ENCODE data around the gene APLP2. TPM values are rescaled to one million over a fixed set of nuclear protein-coding genes. Genes with fewer than 3 reads are reported as not detected.

APLP2 gene
- total and polyA plus RNA-seq, 9 of the 15 experiments (the other 6 are each of a cell fraction or from before 2014, with no cell fraction given): 17.4 to 164 (median 118) TPM

DNA sequence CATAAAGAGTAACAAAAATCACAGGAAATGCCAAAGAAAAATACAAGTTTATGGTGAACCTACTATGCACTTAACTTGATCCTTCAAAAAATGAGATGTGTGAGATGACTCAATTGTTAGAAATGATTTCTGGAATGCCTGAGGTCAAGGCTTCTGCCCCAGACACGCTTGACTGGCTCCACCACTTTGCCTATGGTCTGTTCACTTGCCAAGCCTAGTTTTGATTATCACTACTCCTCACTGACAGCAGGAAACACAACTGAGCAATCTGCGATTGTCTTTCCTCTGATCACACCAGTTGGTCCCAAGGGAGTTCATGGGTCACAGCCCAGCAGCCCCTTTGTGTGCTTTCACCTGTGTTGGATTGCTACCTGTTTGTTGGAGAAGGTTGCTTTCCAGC lies 46.5 kb upstream of the APLP2 start (continued):
- TF ChIP-seq, protein P1, sequence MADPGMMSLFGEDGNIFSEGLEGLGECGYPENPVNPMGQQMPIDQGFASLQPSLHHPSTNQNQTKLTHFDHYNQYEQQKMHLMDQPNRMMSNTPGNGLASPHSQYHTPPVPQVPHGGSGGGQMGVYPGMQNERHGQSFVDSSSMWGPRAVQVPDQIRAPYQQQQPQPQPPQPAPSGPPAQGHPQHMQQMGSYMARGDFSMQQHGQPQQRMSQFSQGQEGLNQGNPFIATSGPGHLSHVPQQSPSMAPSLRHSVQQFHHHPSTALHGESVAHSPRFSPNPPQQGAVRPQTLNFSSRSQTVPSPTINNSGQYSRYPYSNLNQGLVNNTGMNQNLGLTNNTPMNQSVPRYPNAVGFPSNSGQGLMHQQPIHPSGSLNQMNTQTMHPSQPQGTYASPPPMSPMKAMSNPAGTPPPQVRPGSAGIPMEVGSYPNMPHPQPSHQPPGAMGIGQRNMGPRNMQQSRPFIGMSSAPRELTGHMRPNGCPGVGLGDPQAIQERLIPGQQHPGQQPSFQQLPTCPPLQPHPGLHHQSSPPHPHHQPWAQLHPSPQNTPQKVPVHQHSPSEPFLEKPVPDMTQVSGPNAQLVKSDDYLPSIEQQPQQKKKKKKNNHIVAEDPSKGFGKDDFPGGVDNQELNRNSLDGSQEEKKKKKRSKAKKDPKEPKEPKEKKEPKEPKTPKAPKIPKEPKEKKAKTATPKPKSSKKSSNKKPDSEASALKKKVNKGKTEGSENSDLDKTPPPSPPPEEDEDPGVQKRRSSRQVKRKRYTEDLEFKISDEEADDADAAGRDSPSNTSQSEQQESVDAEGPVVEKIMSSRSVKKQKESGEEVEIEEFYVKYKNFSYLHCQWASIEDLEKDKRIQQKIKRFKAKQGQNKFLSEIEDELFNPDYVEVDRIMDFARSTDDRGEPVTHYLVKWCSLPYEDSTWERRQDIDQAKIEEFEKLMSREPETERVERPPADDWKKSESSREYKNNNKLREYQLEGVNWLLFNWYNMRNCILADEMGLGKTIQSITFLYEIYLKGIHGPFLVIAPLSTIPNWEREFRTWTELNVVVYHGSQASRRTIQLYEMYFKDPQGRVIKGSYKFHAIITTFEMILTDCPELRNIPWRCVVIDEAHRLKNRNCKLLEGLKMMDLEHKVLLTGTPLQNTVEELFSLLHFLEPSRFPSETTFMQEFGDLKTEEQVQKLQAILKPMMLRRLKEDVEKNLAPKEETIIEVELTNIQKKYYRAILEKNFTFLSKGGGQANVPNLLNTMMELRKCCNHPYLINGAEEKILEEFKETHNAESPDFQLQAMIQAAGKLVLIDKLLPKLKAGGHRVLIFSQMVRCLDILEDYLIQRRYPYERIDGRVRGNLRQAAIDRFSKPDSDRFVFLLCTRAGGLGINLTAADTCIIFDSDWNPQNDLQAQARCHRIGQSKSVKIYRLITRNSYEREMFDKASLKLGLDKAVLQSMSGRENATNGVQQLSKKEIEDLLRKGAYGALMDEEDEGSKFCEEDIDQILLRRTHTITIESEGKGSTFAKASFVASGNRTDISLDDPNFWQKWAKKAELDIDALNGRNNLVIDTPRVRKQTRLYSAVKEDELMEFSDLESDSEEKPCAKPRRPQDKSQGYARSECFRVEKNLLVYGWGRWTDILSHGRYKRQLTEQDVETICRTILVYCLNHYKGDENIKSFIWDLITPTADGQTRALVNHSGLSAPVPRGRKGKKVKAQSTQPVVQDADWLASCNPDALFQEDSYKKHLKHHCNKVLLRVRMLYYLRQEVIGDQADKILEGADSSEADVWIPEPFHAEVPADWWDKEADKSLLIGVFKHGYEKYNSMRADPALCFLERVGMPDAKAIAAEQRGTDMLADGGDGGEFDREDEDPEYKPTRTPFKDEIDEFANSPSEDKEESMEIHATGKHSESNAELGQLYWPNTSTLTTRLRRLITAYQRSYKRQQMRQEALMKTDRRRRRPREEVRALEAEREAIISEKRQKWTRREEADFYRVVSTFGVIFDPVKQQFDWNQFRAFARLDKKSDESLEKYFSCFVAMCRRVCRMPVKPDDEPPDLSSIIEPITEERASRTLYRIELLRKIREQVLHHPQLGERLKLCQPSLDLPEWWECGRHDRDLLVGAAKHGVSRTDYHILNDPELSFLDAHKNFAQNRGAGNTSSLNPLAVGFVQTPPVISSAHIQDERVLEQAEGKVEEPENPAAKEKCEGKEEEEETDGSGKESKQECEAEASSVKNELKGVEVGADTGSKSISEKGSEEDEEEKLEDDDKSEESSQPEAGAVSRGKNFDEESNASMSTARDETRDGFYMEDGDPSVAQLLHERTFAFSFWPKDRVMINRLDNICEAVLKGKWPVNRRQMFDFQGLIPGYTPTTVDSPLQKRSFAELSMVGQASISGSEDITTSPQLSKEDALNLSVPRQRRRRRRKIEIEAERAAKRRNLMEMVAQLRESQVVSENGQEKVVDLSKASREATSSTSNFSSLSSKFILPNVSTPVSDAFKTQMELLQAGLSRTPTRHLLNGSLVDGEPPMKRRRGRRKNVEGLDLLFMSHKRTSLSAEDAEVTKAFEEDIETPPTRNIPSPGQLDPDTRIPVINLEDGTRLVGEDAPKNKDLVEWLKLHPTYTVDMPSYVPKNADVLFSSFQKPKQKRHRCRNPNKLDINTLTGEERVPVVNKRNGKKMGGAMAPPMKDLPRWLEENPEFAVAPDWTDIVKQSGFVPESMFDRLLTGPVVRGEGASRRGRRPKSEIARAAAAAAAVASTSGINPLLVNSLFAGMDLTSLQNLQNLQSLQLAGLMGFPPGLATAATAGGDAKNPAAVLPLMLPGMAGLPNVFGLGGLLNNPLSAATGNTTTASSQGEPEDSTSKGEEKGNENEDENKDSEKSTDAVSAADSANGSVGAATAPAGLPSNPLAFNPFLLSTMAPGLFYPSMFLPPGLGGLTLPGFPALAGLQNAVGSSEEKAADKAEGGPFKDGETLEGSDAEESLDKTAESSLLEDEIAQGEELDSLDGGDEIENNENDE (IDR thresholded peaks at IDR 0.05; ENCODE audit: low read depth, low read length): no peak
- TF ChIP-seq, protein P2, sequence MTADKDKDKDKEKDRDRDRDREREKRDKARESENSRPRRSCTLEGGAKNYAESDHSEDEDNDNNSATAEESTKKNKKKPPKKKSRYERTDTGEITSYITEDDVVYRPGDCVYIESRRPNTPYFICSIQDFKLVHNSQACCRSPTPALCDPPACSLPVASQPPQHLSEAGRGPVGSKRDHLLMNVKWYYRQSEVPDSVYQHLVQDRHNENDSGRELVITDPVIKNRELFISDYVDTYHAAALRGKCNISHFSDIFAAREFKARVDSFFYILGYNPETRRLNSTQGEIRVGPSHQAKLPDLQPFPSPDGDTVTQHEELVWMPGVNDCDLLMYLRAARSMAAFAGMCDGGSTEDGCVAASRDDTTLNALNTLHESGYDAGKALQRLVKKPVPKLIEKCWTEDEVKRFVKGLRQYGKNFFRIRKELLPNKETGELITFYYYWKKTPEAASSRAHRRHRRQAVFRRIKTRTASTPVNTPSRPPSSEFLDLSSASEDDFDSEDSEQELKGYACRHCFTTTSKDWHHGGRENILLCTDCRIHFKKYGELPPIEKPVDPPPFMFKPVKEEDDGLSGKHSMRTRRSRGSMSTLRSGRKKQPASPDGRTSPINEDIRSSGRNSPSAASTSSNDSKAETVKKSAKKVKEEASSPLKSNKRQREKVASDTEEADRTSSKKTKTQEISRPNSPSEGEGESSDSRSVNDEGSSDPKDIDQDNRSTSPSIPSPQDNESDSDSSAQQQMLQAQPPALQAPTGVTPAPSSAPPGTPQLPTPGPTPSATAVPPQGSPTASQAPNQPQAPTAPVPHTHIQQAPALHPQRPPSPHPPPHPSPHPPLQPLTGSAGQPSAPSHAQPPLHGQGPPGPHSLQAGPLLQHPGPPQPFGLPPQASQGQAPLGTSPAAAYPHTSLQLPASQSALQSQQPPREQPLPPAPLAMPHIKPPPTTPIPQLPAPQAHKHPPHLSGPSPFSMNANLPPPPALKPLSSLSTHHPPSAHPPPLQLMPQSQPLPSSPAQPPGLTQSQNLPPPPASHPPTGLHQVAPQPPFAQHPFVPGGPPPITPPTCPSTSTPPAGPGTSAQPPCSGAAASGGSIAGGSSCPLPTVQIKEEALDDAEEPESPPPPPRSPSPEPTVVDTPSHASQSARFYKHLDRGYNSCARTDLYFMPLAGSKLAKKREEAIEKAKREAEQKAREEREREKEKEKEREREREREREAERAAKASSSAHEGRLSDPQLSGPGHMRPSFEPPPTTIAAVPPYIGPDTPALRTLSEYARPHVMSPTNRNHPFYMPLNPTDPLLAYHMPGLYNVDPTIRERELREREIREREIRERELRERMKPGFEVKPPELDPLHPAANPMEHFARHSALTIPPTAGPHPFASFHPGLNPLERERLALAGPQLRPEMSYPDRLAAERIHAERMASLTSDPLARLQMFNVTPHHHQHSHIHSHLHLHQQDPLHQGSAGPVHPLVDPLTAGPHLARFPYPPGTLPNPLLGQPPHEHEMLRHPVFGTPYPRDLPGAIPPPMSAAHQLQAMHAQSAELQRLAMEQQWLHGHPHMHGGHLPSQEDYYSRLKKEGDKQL (CRISPR knock-in tag; IDR thresholded peaks at IDR 0.05; ENCODE audit: borderline replicate concordance): no peak
- TF ChIP-seq MTA2 (IDR thresholded peaks at IDR 0.05; ENCODE audit: low read depth): no peak
- TF ChIP-seq NELFE (IDR thresholded peaks at IDR 0.05; ENCODE audit: insufficient read depth, insufficient read length): no peak
- no peak for TF ChIP-seq PHB2 (IDR thresholded peaks at IDR 0.05; ENCODE audit: low read depth)
- no peak for TF ChIP-seq ZNF23 (CRISPR knock-in tag; IDR thresholded peaks at IDR 0.05)
- TF ChIP-seq, protein P3, sequence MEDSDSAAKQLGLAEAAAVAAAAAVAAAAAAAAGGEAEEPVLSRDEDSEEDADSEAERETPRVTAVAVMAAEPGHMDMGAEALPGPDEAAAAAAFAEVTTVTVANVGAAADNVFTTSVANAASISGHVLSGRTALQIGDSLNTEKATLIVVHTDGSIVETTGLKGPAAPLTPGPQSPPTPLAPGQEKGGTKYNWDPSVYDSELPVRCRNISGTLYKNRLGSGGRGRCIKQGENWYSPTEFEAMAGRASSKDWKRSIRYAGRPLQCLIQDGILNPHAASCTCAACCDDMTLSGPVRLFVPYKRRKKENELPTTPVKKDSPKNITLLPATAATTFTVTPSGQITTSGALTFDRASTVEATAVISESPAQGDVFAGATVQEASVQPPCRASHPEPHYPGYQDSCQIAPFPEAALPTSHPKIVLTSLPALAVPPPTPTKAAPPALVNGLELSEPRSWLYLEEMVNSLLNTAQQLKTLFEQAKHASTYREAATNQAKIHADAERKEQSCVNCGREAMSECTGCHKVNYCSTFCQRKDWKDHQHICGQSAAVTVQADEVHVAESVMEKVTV (CRISPR knock-in tag; IDR thresholded peaks at IDR 0.05): no peak
- no peak for TF ChIP-seq ZNF644 (tag; IDR thresholded peaks at IDR 0.05; ENCODE audit: low read depth)
- no peak for TF ChIP-seq FOS (IDR thresholded peaks at IDR 0.05; ENCODE audit: extremely low read depth, insufficient read length)
- no peak for TF ChIP-seq ZNF384 (IDR thresholded peaks at IDR 0.05; ENCODE audit: low read depth, low read length)
- TF ChIP-seq ADNP (tag; IDR thresholded peaks at IDR 0.05): no peak
